Mammary epithelial cell (primary cell): ENCODE data around the gene MYO3B.

Source experiments
- EZH2 ChIP-seq: IDR thresholded peaks from 2 replicates; pipeline ENCODE4 v1.6.1; 2012; ENCODE audit warnings: low read length, inconsistent platforms, borderline replicate concordance
- TF ChIP-seq, protein P1 (sequence below), 2 donors: IDR thresholded peaks in 1 of 2; conservative IDR thresholded peaks in 1 of 2; 2 replicates each; pipeline ENCODE4 v1.5.1; 2011 to 2012; ENCODE audit warnings: inconsistent platforms in 2 of 2, low read length in 2 of 2, mild to moderate bottlenecking in 2 of 2, control low read depth in 1 of 2, low read depth in 1 of 2; ENCODE audit not compliant: insufficient read depth in 1 of 2; ENCODE audit errors: extremely low read depth in 1 of 2

DNA sequence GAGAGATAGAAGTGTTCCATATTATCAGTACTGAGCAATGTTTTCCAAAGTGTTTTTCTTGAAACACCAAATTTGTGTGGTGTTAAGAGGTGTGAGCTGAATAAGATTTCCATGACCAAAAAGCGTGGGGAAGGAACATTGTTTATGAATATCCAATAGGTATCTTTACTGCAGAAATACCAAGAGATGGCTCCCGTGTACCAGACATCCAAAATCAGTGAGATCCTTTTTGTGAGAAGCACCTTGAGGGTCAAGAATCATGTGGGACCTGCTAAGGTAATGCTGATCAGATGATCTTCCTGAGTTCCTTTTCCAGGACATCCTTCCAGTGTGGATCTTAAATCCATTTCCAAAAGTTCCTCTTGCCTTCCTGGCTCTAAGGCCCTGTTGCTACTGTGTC lies 246.0 kb downstream of the MYO3B start:
- TF ChIP-seq, protein P1, sequence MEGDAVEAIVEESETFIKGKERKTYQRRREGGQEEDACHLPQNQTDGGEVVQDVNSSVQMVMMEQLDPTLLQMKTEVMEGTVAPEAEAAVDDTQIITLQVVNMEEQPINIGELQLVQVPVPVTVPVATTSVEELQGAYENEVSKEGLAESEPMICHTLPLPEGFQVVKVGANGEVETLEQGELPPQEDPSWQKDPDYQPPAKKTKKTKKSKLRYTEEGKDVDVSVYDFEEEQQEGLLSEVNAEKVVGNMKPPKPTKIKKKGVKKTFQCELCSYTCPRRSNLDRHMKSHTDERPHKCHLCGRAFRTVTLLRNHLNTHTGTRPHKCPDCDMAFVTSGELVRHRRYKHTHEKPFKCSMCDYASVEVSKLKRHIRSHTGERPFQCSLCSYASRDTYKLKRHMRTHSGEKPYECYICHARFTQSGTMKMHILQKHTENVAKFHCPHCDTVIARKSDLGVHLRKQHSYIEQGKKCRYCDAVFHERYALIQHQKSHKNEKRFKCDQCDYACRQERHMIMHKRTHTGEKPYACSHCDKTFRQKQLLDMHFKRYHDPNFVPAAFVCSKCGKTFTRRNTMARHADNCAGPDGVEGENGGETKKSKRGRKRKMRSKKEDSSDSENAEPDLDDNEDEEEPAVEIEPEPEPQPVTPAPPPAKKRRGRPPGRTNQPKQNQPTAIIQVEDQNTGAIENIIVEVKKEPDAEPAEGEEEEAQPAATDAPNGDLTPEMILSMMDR (conservative IDR thresholded peaks at IDR 0.05 in 1 of 2, IDR thresholded peaks at IDR 0.05 in 1 of 2; ENCODE audit: extremely low read depth in 1 of 2, insufficient read depth in 1 of 2, low read depth in 1 of 2, low read length in 2 of 2): no peak
- no peak for TF ChIP-seq EZH2
